Measurements from ENCODE around the gene MYO5A.

Gene MYO5A

DNA sequence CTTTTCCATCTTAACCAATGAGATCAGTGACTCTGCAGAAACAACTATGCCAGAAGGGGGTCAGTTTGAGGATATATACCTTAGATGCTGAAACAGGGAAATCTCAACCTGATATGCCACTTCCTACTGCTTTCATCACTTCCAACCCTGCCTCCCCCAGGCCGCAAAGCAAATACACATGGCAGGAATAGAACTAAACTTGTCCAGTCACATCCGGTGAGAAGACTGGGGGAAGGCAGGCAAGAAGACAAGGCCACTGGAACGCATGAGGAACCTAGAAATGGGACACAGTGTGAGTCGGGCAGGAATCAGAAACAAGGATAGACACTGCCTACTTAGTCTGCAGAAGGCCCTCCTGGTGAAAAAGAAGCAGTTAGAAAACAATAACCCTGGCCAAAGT lies 90.6 kb downstream of the MYO5A start:
- TF ChIP-seq, protein P1, sequence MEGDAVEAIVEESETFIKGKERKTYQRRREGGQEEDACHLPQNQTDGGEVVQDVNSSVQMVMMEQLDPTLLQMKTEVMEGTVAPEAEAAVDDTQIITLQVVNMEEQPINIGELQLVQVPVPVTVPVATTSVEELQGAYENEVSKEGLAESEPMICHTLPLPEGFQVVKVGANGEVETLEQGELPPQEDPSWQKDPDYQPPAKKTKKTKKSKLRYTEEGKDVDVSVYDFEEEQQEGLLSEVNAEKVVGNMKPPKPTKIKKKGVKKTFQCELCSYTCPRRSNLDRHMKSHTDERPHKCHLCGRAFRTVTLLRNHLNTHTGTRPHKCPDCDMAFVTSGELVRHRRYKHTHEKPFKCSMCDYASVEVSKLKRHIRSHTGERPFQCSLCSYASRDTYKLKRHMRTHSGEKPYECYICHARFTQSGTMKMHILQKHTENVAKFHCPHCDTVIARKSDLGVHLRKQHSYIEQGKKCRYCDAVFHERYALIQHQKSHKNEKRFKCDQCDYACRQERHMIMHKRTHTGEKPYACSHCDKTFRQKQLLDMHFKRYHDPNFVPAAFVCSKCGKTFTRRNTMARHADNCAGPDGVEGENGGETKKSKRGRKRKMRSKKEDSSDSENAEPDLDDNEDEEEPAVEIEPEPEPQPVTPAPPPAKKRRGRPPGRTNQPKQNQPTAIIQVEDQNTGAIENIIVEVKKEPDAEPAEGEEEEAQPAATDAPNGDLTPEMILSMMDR (conservative IDR thresholded peaks at IDR 0.05), result no peak
- H3K27ac ChIP-seq, result no peak overlapping the region

DNA sequence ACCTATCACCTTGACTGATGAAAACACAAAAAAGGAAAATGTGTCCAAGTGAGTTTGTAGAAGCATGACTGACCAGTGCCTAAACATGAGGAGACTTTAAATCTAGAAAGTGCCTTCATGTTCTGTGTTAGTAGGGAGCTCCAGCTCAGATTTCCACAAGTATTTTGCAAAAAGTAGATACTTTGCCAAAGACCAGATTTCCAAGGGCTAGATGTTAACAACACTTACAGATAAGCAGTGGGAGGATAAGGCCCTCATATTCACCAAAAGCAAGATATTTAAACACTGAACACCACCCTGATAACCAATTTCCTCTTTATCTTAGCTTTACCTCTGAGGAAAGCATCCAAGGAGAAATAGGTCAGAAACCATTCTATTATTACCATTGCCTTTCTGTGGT lies 91.0 kb downstream of the MYO5A start:
- H3K27ac ChIP-seq, result no peak overlapping the region
- TF ChIP-seq, protein P1 (conservative IDR thresholded peaks at IDR 0.05), result no peak

DNA sequence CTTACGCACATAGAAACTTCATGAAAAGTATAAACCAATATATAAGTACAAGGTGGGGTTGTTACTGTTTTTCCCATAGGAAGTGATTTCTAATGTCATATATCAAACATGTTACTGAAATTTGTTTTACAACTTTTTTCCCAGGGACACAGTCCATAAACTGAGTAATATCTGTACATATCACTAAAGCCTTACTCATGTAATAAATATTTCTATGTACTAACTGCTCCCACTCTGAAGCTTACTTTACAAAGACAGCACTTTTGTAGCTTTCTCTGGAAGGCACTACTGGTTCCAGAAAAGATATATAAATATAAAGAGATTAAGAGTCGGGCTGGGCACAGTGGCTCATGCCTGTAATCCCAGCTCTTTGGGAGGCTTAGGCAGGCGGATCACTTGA lies 91.7 kb downstream of the MYO5A start:
- no peak overlapping the region for H3K27ac ChIP-seq
- TF ChIP-seq, protein P1 (conservative IDR thresholded peaks at IDR 0.05), result no peak

DNA sequence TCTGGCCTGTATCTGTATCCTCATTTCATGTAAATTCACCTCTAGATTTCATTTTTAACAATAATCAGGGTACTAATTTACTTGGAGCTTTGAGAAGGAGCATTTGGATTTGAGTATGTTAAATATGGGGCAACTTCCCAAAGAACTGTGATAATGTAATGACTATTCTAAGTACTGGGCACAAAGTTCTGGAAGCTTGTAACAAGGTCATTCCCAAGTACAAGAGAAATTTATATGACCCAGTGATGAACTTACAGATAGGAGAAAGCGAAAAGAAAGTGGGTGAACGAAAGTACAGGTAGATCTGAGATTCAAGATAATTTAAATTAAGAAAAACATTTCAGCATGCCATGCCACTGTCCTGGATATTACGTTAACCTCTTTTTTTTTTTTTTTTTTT lies 93.8 kb downstream of the MYO5A start:
- TF ChIP-seq, protein P1 (conservative IDR thresholded peaks at IDR 0.05), result no peak
- H3K27ac ChIP-seq, result no peak overlapping the region

DNA sequence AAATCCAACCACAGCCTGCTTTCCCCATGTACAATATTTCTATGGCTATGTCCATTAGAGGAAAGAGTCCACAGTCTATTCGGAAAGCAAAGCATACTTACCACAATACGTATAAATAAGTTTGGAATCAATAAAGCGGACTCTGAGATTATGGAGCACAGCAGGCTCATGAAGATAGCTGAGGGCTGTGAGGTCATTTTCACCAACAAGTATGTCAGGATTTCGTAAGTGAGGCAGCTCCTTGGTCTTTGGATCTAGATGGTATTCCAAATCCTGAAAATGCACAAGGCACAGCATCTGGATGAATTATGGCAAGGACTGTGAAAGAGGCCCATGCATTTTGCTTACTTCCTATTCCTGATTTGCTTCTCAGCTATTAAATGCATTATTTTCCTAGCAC lies 100.4 kb downstream of the MYO5A start:
- H3K27ac ChIP-seq, result no peak overlapping the region
- TF ChIP-seq, protein P1 (conservative IDR thresholded peaks at IDR 0.05), result no peak

DNA sequence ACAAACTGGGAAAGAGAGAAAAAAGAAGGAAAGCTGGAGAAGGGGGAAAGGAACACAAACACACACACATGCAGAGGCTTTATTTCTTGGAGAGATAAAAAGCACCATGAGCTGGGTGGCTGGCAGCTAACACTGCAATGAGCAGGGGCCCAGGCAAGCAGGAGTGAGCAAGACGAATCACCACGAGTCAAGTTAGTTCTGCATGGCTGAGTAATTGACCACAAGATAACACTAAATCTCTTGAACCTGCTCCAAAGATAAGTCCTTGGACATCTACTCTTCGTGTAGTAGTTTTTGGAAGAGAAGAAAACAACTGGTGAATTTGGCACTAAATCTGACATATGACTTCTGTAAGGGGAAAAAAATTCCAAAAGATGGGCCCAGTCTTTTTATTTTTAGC lies 100.9 kb downstream of the MYO5A start:
- TF ChIP-seq, protein P1 (conservative IDR thresholded peaks at IDR 0.05), result no peak
- H3K27ac ChIP-seq, result no peak overlapping the region

DNA sequence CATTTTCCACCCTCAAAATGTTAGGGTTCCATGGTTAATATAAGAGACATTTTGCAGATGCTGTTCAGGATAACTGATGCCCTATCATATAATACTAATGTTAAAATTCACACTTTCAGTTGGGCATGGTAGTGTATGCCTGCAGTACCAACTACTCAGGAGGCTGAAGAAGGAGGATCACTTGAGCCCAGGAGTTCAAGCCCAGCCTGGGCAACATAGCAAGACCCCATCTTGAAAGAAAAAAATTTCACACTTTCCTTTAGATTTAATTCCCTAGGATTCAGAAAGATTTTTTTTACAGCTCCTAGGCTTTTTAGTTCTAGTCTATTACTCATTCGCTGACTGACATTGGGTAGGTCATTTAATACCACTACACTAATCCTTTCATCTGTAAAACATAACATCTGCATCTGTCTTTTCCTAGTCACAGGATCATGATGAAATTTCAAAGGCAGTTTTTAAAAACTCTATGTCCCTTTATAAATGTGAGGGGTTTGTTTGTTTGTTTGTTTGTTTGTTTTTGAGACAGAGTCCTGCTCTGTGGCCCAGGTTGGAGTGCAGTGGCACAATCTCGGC lies 103.7 kb downstream of the MYO5A start:
- TF ChIP-seq, protein P1 (conservative IDR thresholded peaks at IDR 0.05), result no peak

More for the DNA sequence above, 103.7 kb downstream of the MYO5A start:
- H3K27ac ChIP-seq, result no peak overlapping the region
